Measurements from ENCODE around the gene STXBP1. TPM values are rescaled to one million over a fixed set of nuclear protein-coding genes. Genes with fewer than 3 reads are reported as not detected.
A peak's percentile ranks its signal among the peaks of the same experiment; 100 is the strongest.

STXBP1 gene
- total and polyA plus RNA-seq, 2 experiments from 2014 or later, result 28.5 to 43.7 TPM

- H2AFZ ChIP-seq, result no peak overlapping the region
- no peaks in the 10 kb centered on the region for H3K9me2 ChIP-seq (ENCODE audit: insufficient read depth)
- H3K4me3 ChIP-seq, result no peak overlapping the region
- TF ChIP-seq EZH2phosphoT487 (IDR thresholded peaks at IDR 0.05; ENCODE audit: insufficient read depth, low read depth) (no peak), EZH2 (IDR thresholded peaks at IDR 0.05; ENCODE audit: insufficient read depth, poor library complexity, severe bottlenecking) (no peak)
- H4K20me1 ChIP-seq (ENCODE audit: insufficient read depth), result no peaks in the 10 kb centered on the region
- peaks cover 14% of the 10 kb centered on the region for H3F3A ChIP-seq (ENCODE audit: insufficient read depth)
- no peaks in the 10 kb centered on the region for H3K79me2 ChIP-seq (ENCODE audit: insufficient read depth)
- no peak overlapping the region for H3K9ac ChIP-seq
- in situ Hi-C loops (cut with MboI), result no loop called here
- H3K4me2 ChIP-seq (ENCODE audit: unreplicated experiment), result no peak overlapping the region
- no peak for DNase-seq
- H3K4me1 ChIP-seq (ENCODE audit: insufficient read depth), result peaks cover 7% of the 10 kb centered on the region
- no peaks in the 10 kb centered on the region for H3K9me3 ChIP-seq (ENCODE audit: low read depth)
- no peak overlapping the region for H3K27ac ChIP-seq
- H3K36me3 ChIP-seq (ENCODE audit: low read depth), result no peaks in the 10 kb centered on the region
- 88 to 89% methylated on average over 3 of the region's 3 CpGs for WGBS, 2 experiments (ENCODE audit: low coverage in 1 of 2, low lambda C conversion rate in 2 of 2, missing lambda C conversion rate in 2 of 2)
- no peaks in the 10 kb centered on the region for H3K27me3 ChIP-seq (replicated peaks; ENCODE audit: insufficient read depth)
Measured at GRCh38 chr9:127603226-127603625, 8.9 kb upstream of the STXBP1 start.

GRCh38 chr9:127606043-127606442 is 6.0 kb upstream of the STXBP1 start:
- peaks cover 14% of the 10 kb centered on the region for H3F3A ChIP-seq (ENCODE audit: insufficient read depth)
- no peak for DNase-seq
- no peak overlapping the region for H3K4me3 ChIP-seq
- H3K4me1 ChIP-seq (ENCODE audit: insufficient read depth), result peaks cover 12% of the 10 kb centered on the region
- H3K27me3 ChIP-seq (replicated peaks; ENCODE audit: insufficient read depth), result no peaks in the 10 kb centered on the region
- 77 to 95% methylated on average over 1 of the region's 1 CpG for WGBS, 2 experiments (ENCODE audit: low coverage in 1 of 2, low lambda C conversion rate in 2 of 2, missing lambda C conversion rate in 2 of 2)
- no peak for TF ChIP-seq EZH2 (IDR thresholded peaks at IDR 0.05; ENCODE audit: insufficient read depth, poor library complexity, severe bottlenecking)
- no peak for TF ChIP-seq EZH2phosphoT487 (IDR thresholded peaks at IDR 0.05; ENCODE audit: insufficient read depth, low read depth)
- H3K27ac ChIP-seq, result no peak overlapping the region
- in situ Hi-C loops (cut with MboI), result no loop called here
- H3K79me2 ChIP-seq (ENCODE audit: insufficient read depth), result no peaks in the 10 kb centered on the region
- H3K9me2 ChIP-seq (ENCODE audit: insufficient read depth), result no peaks in the 10 kb centered on the region
- H4K20me1 ChIP-seq (ENCODE audit: insufficient read depth), result no peaks in the 10 kb centered on the region
- H3K9ac ChIP-seq, result no peak overlapping the region
- H3K4me2 ChIP-seq (ENCODE audit: unreplicated experiment), result no peak overlapping the region
- H3K36me3 ChIP-seq (ENCODE audit: low read depth), result no peaks in the 10 kb centered on the region
- no peak overlapping the region for H2AFZ ChIP-seq
- no peaks in the 10 kb centered on the region for H3K9me3 ChIP-seq (ENCODE audit: low read depth)

- Histone ChIP-seq H3K9me3 (ENCODE audit: low read depth) (no peaks in the 10 kb centered on the region), H3K9ac (peak overlapping the region; percentile 20; the same call in 1 of the 2 replicates), H3K9me2 (ENCODE audit: insufficient read depth) (no peaks in the 10 kb centered on the region), H3K4me3 (peak overlapping the region; percentile 45), H3K4me1 (ENCODE audit: insufficient read depth) (peaks cover 17% of the 10 kb centered on the region), H3F3A (ENCODE audit: insufficient read depth) (peaks cover 14% of the 10 kb centered on the region), H3K36me3 (ENCODE audit: low read depth) (no peaks in the 10 kb centered on the region), H2AFZ (peak overlapping the region; percentile 8; the same call in 1 of the 2 replicates), H3K27me3 (replicated peaks; ENCODE audit: insufficient read depth) (no peaks in the 10 kb centered on the region), H3K27ac (peak overlapping the region; percentile 39; the same call in 1 of the 2 replicates), H3K79me2 (ENCODE audit: insufficient read depth) (peaks cover 4% of the 10 kb centered on the region), H3K4me2 (ENCODE audit: unreplicated experiment) (peak overlapping the region; percentile 49), H4K20me1 (ENCODE audit: insufficient read depth) (no peaks in the 10 kb centered on the region)
- 7% methylated on average over 43 to 51 of the region's 55 CpGs for WGBS, 2 experiments (ENCODE audit: low coverage in 1 of 2, low lambda C conversion rate in 2 of 2, missing lambda C conversion rate in 2 of 2)
- TF ChIP-seq EZH2 (IDR thresholded peaks at IDR 0.05; ENCODE audit: insufficient read depth, poor library complexity, severe bottlenecking) (no peak), EZH2phosphoT487 (IDR thresholded peaks at IDR 0.05; ENCODE audit: insufficient read depth, low read depth) (no peak)
- in situ Hi-C loops (cut with MboI), result no loop called here
- DNase-seq, result peak; percentile 59
Measured at GRCh38 chr9:127608104-127608966, 3.7 kb upstream of the STXBP1 start.

- Histone ChIP-seq H3F3A (ENCODE audit: insufficient read depth) (peaks cover 36% of the 10 kb centered on the region), H3K9me2 (ENCODE audit: insufficient read depth) (no peaks in the 10 kb centered on the region), H4K20me1 (ENCODE audit: insufficient read depth) (no peaks in the 10 kb centered on the region), H3K79me2 (ENCODE audit: insufficient read depth) (peaks cover 33% of the 10 kb centered on the region), H3K4me3 (peak overlapping the region; percentile 96), H3K27me3 (replicated peaks; ENCODE audit: insufficient read depth) (no peaks in the 10 kb centered on the region), H3K36me3 (ENCODE audit: low read depth) (no peaks in the 10 kb centered on the region), H2AFZ (peak overlapping the region; percentile 91), H3K27ac (0 out of 2 replicates have a peak overlapping the region, but pooled peaks have one; percentile 42), H3K9ac (peak overlapping the region; percentile 80), H3K9me3 (ENCODE audit: low read depth) (no peaks in the 10 kb centered on the region), H3K4me2 (ENCODE audit: unreplicated experiment) (peak overlapping the region; percentile 97), H3K4me1 (ENCODE audit: insufficient read depth) (peaks cover 36% of the 10 kb centered on the region)
- 3 to 7% methylated on average over 10 to 11 of the region's 11 CpGs for WGBS, 2 experiments (ENCODE audit: low coverage in 1 of 2, low lambda C conversion rate in 2 of 2, missing lambda C conversion rate in 2 of 2)
- no peak for DNase-seq
- TF ChIP-seq EZH2 (IDR thresholded peaks at IDR 0.05; ENCODE audit: insufficient read depth, poor library complexity, severe bottlenecking) (no peak), EZH2phosphoT487 (IDR thresholded peaks at IDR 0.05; ENCODE audit: insufficient read depth, low read depth) (no peak)
- in situ Hi-C loops (cut with MboI), result no loop called here
Measured at GRCh38 chr9:127611603-127611898, 526 bp upstream of the STXBP1 start.

Measured in GM23248 (cell line).